Measurements from ENCODE around the gene CHMP4B. TPM values are rescaled to one million over a fixed set of nuclear protein-coding genes. Genes with fewer than 3 reads are reported as not detected.

Gene CHMP4B
- total and polyA plus RNA-seq, 7 donors = 72.5 to 267 (median 151) TPM

GRCh38 chr20:33859157-33859695 is 48.1 kb downstream of the CHMP4B start:
- Histone ChIP-seq H3K4me3 (no peak overlapping the region), H3K4me1 (peaks cover 4% of the 10 kb centered on the region), H3K9me3 (no peaks in the 10 kb centered on the region), H3K36me3 (ENCODE audit: insufficient read depth in 1 of 2, low read depth in 1 of 2) (peaks cover 3 to 33% of the 10 kb centered on the region in 2 donors), H3K27me3 (ENCODE audit: insufficient read depth in 3 of 3, low read length in 2 of 3) (no peaks in the 10 kb centered on the region), H3K27ac (no peak overlapping the region)
- WGBS, 3 donors = 49 to 57% (median 56%) methylated on average over 12 of the region's 12 CpGs
- TF ChIP-seq, protein P1, sequence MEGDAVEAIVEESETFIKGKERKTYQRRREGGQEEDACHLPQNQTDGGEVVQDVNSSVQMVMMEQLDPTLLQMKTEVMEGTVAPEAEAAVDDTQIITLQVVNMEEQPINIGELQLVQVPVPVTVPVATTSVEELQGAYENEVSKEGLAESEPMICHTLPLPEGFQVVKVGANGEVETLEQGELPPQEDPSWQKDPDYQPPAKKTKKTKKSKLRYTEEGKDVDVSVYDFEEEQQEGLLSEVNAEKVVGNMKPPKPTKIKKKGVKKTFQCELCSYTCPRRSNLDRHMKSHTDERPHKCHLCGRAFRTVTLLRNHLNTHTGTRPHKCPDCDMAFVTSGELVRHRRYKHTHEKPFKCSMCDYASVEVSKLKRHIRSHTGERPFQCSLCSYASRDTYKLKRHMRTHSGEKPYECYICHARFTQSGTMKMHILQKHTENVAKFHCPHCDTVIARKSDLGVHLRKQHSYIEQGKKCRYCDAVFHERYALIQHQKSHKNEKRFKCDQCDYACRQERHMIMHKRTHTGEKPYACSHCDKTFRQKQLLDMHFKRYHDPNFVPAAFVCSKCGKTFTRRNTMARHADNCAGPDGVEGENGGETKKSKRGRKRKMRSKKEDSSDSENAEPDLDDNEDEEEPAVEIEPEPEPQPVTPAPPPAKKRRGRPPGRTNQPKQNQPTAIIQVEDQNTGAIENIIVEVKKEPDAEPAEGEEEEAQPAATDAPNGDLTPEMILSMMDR (IDR thresholded peaks at IDR 0.05) = no peak
- intact Hi-C loops (cut with DNase I) = no loop called here
- ATAC-seq (peak in 3 of 4 donors; percentile 19 to 35 (median 21)), DNase-seq (peak in 1 of 2 donors; percentile 41)

- intact Hi-C loops (cut with DNase I) = loop anchor here (5.0 kb wide), 2 partner anchors 208 to 268 kb away; no protein-coding TSS in a partner anchor
- 74 to 83% (median 82%) methylated on average over 3 of the region's 3 CpGs for WGBS, 3 donors
- DNase-seq = peak in 1 of 2 donors; percentile 29
- no peak overlapping the region for H3K4me3 ChIP-seq
- no peaks in the 10 kb centered on the region for H3K27me3 ChIP-seq (ENCODE audit: insufficient read depth in 3 of 3, low read length in 2 of 3)
- TF ChIP-seq, protein P1 (IDR thresholded peaks at IDR 0.05) = no peak
- no peak overlapping the region for H3K27ac ChIP-seq
- no peak for ATAC-seq
- peaks cover 0 to 28% of the 10 kb centered on the region in 2 donors for H3K36me3 ChIP-seq (ENCODE audit: insufficient read depth in 1 of 2, low read depth in 1 of 2)
- H3K9me3 ChIP-seq = no peaks in the 10 kb centered on the region
- H3K4me1 ChIP-seq = peaks cover 4% of the 10 kb centered on the region
These were observed 48.6 kb downstream of the CHMP4B start for GRCh38 chr20:33859751-33860150.

- Histone ChIP-seq H3K4me1 (peaks cover 4% of the 10 kb centered on the region), H3K27ac (no peak overlapping the region), H3K27me3 (ENCODE audit: insufficient read depth in 3 of 3, low read length in 2 of 3) (no peaks in the 10 kb centered on the region), H3K36me3 (ENCODE audit: insufficient read depth in 1 of 2, low read depth in 1 of 2) (peaks cover 0 to 12% of the 10 kb centered on the region in 2 donors), H3K9me3 (no peaks in the 10 kb centered on the region), H3K4me3 (no peak overlapping the region)
- ATAC-seq = peak in 1 of 4 donors; percentile 45
- 69 to 83% (median 76%) methylated on average over 9 of the region's 9 CpGs for WGBS, 3 donors
- DNase-seq = no peak
- TF ChIP-seq, protein P1 (IDR thresholded peaks at IDR 0.05) = no peak
- intact Hi-C loops (cut with DNase I) = loop anchor here (5.0 kb wide), 2 partner anchors 206 to 266 kb away; no protein-coding TSS in a partner anchor
These were observed 50.3 kb downstream of the CHMP4B start for GRCh38 chr20:33861458-33861857.

- Histone ChIP-seq H3K9me3 (no peaks in the 10 kb centered on the region), H3K27ac (no peak overlapping the region), H3K27me3 (ENCODE audit: insufficient read depth in 3 of 3, low read length in 2 of 3) (no peaks in the 10 kb centered on the region), H3K4me1 (peaks cover 4% of the 10 kb centered on the region), H3K4me3 (peak overlapping the region; percentile 22), H3K36me3 (ENCODE audit: insufficient read depth in 1 of 2, low read depth in 1 of 2) (no peaks in the 10 kb centered on the region)
- TF ChIP-seq, protein P1 (IDR thresholded peaks at IDR 0.05) = peak; percentile 54
- intact Hi-C loops (cut with DNase I) = loop anchor here (2.0 to 5.0 kb wide), 3 partner anchors 204 to 264 kb away; no protein-coding TSS in a partner anchor
- DNase-seq (peak; percentile 40 to 65), ATAC-seq (peak; percentile 50 to 68 (median 64))
- 17 to 24% (median 23%) methylated on average over 28 to 32 of the region's 32 CpGs for WGBS, 3 donors
These were observed 51.7 kb downstream of the CHMP4B start for GRCh38 chr20:33862709-33863403.

All from psoas muscle (tissue), 8 donors.